Measurements from ENCODE around the gene DENND5B. TPM values are rescaled to one million over a fixed set of nuclear protein-coding genes. Genes with fewer than 3 reads are reported as not detected.
"Not testable (repeated sequence)": the region's sequence is repeated elsewhere in the genome, so short reads cannot be mapped to it uniquely, and the experiment has no call there.

DENND5B gene
- total RNA-seq, 2 donors from 2014 or later: 6.9 to 32.3 TPM

DNA sequence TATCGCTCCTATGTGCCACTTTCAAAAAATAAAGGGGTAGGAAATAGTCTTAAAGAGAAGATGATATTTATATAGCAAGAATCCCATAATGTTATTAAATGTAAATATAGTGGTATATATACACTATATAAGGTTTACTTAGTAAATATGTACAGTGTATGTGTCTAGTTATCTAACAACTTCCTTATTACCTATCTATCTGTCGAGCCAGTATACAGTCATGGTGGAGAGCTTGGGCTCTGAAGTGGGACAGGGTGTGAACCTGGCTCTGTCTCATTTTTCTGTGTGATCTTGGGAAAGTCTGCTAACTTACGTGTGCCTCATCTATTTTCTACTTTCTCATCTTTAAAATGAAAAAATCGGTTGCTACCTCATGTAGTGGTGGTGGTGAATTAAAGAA, 202.2 kb downstream of the DENND5B start:
- Histone ChIP-seq H3K36me3 (no peaks in the 10 kb centered on the region), H3K27me3 (replicated peaks; ENCODE audit: insufficient read depth) (no peaks in the 10 kb centered on the region), H3K27ac (no peak overlapping the region), H3K4me3 (no peak overlapping the region), H3K4me1 (replicated peaks) (no peaks in the 10 kb centered on the region), H3K9me3 (no peaks in the 10 kb centered on the region)
- no peak for DNase-seq (ENCODE audit: low spot score)
- TF ChIP-seq, protein P1, sequence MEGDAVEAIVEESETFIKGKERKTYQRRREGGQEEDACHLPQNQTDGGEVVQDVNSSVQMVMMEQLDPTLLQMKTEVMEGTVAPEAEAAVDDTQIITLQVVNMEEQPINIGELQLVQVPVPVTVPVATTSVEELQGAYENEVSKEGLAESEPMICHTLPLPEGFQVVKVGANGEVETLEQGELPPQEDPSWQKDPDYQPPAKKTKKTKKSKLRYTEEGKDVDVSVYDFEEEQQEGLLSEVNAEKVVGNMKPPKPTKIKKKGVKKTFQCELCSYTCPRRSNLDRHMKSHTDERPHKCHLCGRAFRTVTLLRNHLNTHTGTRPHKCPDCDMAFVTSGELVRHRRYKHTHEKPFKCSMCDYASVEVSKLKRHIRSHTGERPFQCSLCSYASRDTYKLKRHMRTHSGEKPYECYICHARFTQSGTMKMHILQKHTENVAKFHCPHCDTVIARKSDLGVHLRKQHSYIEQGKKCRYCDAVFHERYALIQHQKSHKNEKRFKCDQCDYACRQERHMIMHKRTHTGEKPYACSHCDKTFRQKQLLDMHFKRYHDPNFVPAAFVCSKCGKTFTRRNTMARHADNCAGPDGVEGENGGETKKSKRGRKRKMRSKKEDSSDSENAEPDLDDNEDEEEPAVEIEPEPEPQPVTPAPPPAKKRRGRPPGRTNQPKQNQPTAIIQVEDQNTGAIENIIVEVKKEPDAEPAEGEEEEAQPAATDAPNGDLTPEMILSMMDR (IDR thresholded peaks at IDR 0.05): no peak
- no peak for TF ChIP-seq POLR2AphosphoS5 (IDR thresholded peaks at IDR 0.05)
- TF ChIP-seq POLR2A (IDR thresholded peaks at IDR 0.05): no peak
- intact Hi-C loops (cut with DNase I): no loop called here
- WGBS: 73% methylated on average over 4 of the region's 4 CpGs

DNA sequence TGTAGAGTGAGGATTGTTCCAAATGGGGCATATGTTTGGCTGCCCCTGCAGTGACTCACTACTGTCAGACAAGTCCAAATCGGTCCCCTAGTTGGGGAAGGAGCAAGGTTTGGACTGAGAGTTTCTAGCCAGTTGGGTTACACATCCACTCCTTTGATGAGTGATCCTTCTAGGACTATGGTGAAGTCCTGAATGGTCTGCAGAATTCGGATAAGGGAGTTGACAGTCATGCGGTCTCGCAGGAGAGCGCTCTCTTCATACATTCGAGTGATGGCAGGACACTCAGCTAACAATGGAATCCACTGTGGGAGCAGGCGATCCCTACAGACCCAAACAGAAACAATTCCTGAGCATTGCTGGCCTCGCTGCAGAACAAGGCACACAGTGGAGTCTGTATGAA, 203.5 kb downstream of the DENND5B start:
- H3K9me3 ChIP-seq: no peaks in the 10 kb centered on the region

DNA sequence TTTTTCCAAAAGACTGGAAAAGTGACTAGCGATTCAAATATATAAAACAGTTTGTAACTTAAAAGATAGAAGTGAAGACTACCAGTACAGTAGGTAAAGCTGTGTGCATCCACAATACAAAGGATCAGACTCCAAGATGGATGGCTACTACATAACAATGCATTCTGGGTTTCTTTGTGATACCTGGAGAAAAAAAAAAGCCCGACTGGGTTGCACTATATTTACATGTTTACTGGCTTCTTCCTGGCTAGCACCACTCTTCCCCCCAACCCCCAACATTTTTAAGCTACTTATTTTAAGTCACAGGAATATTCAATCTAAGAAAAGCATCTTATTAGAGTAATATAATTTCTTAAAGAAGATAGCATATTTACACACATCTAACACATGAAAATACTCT, 203.9 kb downstream of the DENND5B start:
- H3K27me3 ChIP-seq (replicated peaks; ENCODE audit: insufficient read depth): no peaks in the 10 kb centered on the region
- 74% methylated on average over 2 of the region's 2 CpGs for WGBS
- no peaks in the 10 kb centered on the region for H3K9me3 ChIP-seq
- DNase-seq (ENCODE audit: low spot score): no peak
- no peaks in the 10 kb centered on the region for H3K4me1 ChIP-seq (replicated peaks)
- H3K36me3 ChIP-seq: no peaks in the 10 kb centered on the region
- no peak overlapping the region for H3K27ac ChIP-seq
- H3K4me3 ChIP-seq: no peak overlapping the region
- TF ChIP-seq, protein P1 (IDR thresholded peaks at IDR 0.05): no peak
- no peak for TF ChIP-seq POLR2A (IDR thresholded peaks at IDR 0.05)
- no peak for TF ChIP-seq POLR2AphosphoS5 (IDR thresholded peaks at IDR 0.05)
- intact Hi-C loops (cut with DNase I): no loop called here

More for the DNA sequence above, 203.5 kb downstream of the DENND5B start:
- Histone ChIP-seq H3K27me3 (replicated peaks; ENCODE audit: insufficient read depth) (no peaks in the 10 kb centered on the region), H3K4me1 (replicated peaks) (no peaks in the 10 kb centered on the region), H3K27ac (no peak overlapping the region), H3K4me3 (no peak overlapping the region), H3K36me3 (no peaks in the 10 kb centered on the region)
- no peak for DNase-seq (ENCODE audit: low spot score)
- intact Hi-C loops (cut with DNase I): no loop called here
- WGBS: 78% methylated on average over 8 of the region's 8 CpGs
- TF ChIP-seq POLR2AphosphoS5 (IDR thresholded peaks at IDR 0.05): no peak
- TF ChIP-seq POLR2A (IDR thresholded peaks at IDR 0.05): no peak
- TF ChIP-seq, protein P1 (IDR thresholded peaks at IDR 0.05): no peak

DNA sequence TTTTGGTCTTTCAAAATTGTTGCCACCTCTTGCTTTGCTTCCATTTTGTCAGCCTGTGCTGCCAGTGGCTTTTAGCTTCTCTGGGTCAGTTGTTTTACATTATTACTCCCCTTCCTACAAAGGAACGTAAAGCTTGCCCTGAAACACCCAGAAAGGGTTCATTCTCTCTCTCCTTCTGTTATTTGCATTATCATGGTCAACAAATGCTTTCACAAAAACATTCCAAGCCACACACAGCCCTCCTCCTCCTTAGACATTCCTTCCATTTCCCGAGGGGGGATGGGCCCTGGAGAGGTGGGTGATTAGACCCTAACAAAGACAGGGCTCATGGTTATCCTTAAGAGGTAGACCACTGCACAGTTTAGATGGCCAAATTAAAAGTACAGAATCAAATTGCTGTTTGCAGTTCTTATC, 204.6 kb downstream of the DENND5B start:
- H3K27ac ChIP-seq: no peak overlapping the region
- WGBS: 53% methylated on average over 2 of the region's 2 CpGs

DNA sequence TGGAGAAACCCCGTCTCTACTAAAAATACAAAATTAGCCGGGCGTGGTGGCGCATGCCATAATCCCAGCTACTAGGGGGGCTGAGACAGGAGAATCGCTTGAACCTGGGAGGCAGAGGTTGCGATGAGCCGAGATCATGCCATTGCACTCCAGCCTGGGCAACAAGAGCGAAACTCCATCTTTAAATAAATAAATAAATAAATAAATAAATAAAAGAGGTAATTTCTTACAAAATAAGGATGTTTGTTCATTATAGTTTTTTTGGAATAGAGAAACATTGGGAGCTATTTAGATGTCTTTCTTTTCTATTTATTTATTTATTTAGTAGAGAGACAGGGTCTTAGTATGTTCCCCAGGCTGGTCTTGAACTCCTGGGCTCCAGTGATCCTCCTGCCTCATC, 213.7 kb downstream of the DENND5B start:
- DNase-seq (ENCODE audit: low spot score); intact Hi-C loops (cut with DNase I): not testable (repeated sequence)
- WGBS: 84% methylated on average over 8 of the region's 8 CpGs

More for the DNA sequence above, 204.6 kb downstream of the DENND5B start:
- no peaks in the 10 kb centered on the region for H3K27me3 ChIP-seq (replicated peaks; ENCODE audit: insufficient read depth)
- TF ChIP-seq, protein P1 (IDR thresholded peaks at IDR 0.05): no peak
- no peak for TF ChIP-seq POLR2AphosphoS5 (IDR thresholded peaks at IDR 0.05)
- no peak for TF ChIP-seq POLR2A (IDR thresholded peaks at IDR 0.05)
- intact Hi-C loops (cut with DNase I): no loop called here
- H3K9me3 ChIP-seq: no peaks in the 10 kb centered on the region
- no peak for DNase-seq (ENCODE audit: low spot score)
- H3K4me1 ChIP-seq (replicated peaks): no peaks in the 10 kb centered on the region
- no peak overlapping the region for H3K4me3 ChIP-seq
- no peaks in the 10 kb centered on the region for H3K36me3 ChIP-seq

DNA sequence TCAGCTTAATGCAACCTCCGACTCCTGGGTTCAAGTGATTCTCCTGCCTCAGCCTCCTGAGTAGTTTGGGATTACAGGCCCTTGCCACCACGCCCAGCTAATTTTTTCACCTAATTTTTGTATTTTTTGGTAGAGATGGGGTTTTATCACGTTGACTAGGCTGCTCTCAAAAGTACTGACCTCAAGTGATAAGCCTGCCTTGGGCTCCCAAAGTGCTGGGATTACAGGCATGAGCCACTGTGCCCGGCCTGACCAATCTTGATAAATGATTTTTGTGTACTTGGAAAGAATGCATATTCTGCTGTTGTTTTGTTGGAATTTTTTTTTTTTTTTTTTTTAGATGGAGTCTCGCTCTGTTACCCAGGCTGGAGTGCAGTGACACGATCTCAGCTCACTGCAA, 215.5 kb downstream of the DENND5B start:
- H3K9me3 ChIP-seq; DNase-seq (ENCODE audit: low spot score); intact Hi-C loops (cut with DNase I); H3K4me3 ChIP-seq; H3K36me3 ChIP-seq; H3K27ac ChIP-seq; H3K4me1 ChIP-seq (replicated peaks); H3K27me3 ChIP-seq (replicated peaks; ENCODE audit: insufficient read depth): not testable (repeated sequence)
- WGBS: 87% methylated on average over 6 of the region's 6 CpGs

More for the DNA sequence above, 213.7 kb downstream of the DENND5B start:
- not testable (repeated sequence) for H3K36me3 ChIP-seq; H3K4me1 ChIP-seq (replicated peaks); H3K27ac ChIP-seq; H3K9me3 ChIP-seq; H3K4me3 ChIP-seq; H3K27me3 ChIP-seq (replicated peaks; ENCODE audit: insufficient read depth)
